Trophoblast cell (in vitro differentiated cells and primary cell): Measurements from ENCODE around the gene TRIP6.

Experiments used
- DNase-seq, 2 donors: peaks; one replicate each; pipeline ENCODE4 v3.0.0-alpha.2; 2016
- H2AFZ ChIP-seq: 2 replicates; pipeline ENCODE4 v1.6.1; 2013; ENCODE audit warnings: low read length, moderate library complexity, mild to moderate bottlenecking; ENCODE audit not compliant: insufficient read depth, poor library complexity
- H2AK5ac ChIP-seq: 2 replicates; pipeline ENCODE4 v1.6.1; 2013; ENCODE audit warnings: mild to moderate bottlenecking, low read length
- H2BK120ac ChIP-seq: 2 replicates; pipeline ENCODE4 v1.6.1; 2013; ENCODE audit warnings: low read length, mild to moderate bottlenecking, moderate library complexity; ENCODE audit not compliant: insufficient read depth, poor library complexity
- H2BK12ac ChIP-seq: 2 replicates; pipeline ENCODE4 v1.6.1; 2013; ENCODE audit warnings: mild to moderate bottlenecking, low read length, moderate library complexity
- H2BK5ac ChIP-seq: 2 replicates; pipeline ENCODE4 v1.6.1; 2013; ENCODE audit warnings: low read length, low read depth, moderate library complexity, mild to moderate bottlenecking; ENCODE audit not compliant: poor library complexity
- H3K14ac ChIP-seq: 2 replicates; pipeline ENCODE4 v1.6.1; 2013; ENCODE audit warnings: mild to moderate bottlenecking, low read length
- H3K18ac ChIP-seq: 2 replicates; pipeline ENCODE4 v1.6.1; 2013; ENCODE audit warnings: mild to moderate bottlenecking, low read length
- H3K23ac ChIP-seq: 2 replicates; pipeline ENCODE4 v1.6.1; 2013; ENCODE audit warnings: low read length
- H3K27ac ChIP-seq: 2 replicates; pipeline ENCODE4 v1.5.1; 2013; ENCODE audit warnings: low read depth, mild to moderate bottlenecking, inconsistent platforms, low read length, moderate library complexity
- H3K27me3 ChIP-seq: 2 replicates; pipeline ENCODE4 v1.6.1; 2013; ENCODE audit warnings: inconsistent platforms, mild to moderate bottlenecking, low read length, moderate library complexity; ENCODE audit not compliant: insufficient read depth
- H3K36me3 ChIP-seq, 2 experiments: 1 replicate in 1 of 2; 2 replicates in 1 of 2; pipeline ENCODE4 v1.6.1; 2013; ENCODE audit warnings: low read length in 2 of 2, mild to moderate bottlenecking in 2 of 2, moderate library complexity in 1 of 2; ENCODE audit not compliant: insufficient read depth in 2 of 2, control insufficient read depth in 1 of 2
- H3K4ac ChIP-seq: 2 replicates; pipeline ENCODE4 v1.6.1; 2013; ENCODE audit warnings: low read depth, mild to moderate bottlenecking, low read length, moderate library complexity
- H3K4me1 ChIP-seq, 2 experiments: 1 replicate in 1 of 2; 2 replicates in 1 of 2; pipeline ENCODE4 v1.6.1; 2013; ENCODE audit warnings: low read length in 2 of 2, mild to moderate bottlenecking in 2 of 2, moderate library complexity in 1 of 2; ENCODE audit not compliant: insufficient read depth in 2 of 2, control insufficient read depth in 1 of 2
- H3K4me2 ChIP-seq: 2 replicates; pipeline ENCODE4 v1.6.1; 2013; ENCODE audit warnings: inconsistent platforms, mild to moderate bottlenecking, low read length, moderate library complexity
- H3K4me3 ChIP-seq: 2 replicates; pipeline ENCODE4 v1.5.1; 2013; ENCODE audit warnings: mild to moderate bottlenecking, low read depth, low read length, inconsistent platforms
- H3K79me1 ChIP-seq: one replicate; pipeline ENCODE4 v1.6.1; 2013; ENCODE audit warnings: low read length
- H3K79me2 ChIP-seq: 2 replicates; pipeline ENCODE4 v1.6.1; 2013; ENCODE audit warnings: low read length, mild to moderate bottlenecking; ENCODE audit not compliant: control insufficient read depth, insufficient read depth, poor library complexity
- H3K9ac ChIP-seq: 2 replicates; pipeline ENCODE4 v1.6.1; 2013; ENCODE audit warnings: mild to moderate bottlenecking, low read length
- H3K9me3 ChIP-seq: 2 replicates; pipeline ENCODE4 v1.6.1; 2013; ENCODE audit warnings: low read depth, mild to moderate bottlenecking, control low read depth, inconsistent platforms, low read length; ENCODE audit not compliant: insufficient read depth
- H4K12ac ChIP-seq: 2 replicates; pipeline ENCODE4 v1.6.1; 2013; ENCODE audit warnings: low read depth, mild to moderate bottlenecking, low read length, moderate library complexity
- H4K8ac ChIP-seq: 2 replicates; pipeline ENCODE4 v1.6.1; 2013; ENCODE audit warnings: low read depth, mild to moderate bottlenecking, low read length, moderate library complexity
- H4K91ac ChIP-seq: one replicate; pipeline ENCODE4 v1.6.1; 2013; ENCODE audit warnings: low read depth, mild to moderate bottlenecking, low read length, moderate library complexity
- WGBS: extraction: QIAGEN DNeasy Blood & Tissue Kit; methylation state at CpG from one replicate; pipeline ENCODE4 v1.1.7; 2013; ENCODE audit warnings: missing lambda C conversion rate; ENCODE audit not compliant: insufficient read length, insufficient coverage; ENCODE audit errors: extremely low coverage; 5-methylcytosine and 5-hydroxymethylcytosine counted together

Gene TRIP6

GRCh38 chr7:100885440-100886141 is 18.4 kb downstream of the TRIP6 start:
- no peaks in the 10 kb centered on the region for H3K27me3 ChIP-seq
- no peak overlapping the region for H3K4me3 ChIP-seq
- no peak overlapping the region for H4K8ac ChIP-seq
- DNase-seq, result no peak
- no peak overlapping the region for H3K27ac ChIP-seq
- H2BK12ac ChIP-seq, result no peak overlapping the region
- peaks cover 11% of the 10 kb centered on the region for H3K79me2 ChIP-seq
- H3K18ac ChIP-seq, result no peak overlapping the region
- H2AK5ac ChIP-seq, result no peak overlapping the region
- H3K9ac ChIP-seq, result no peak overlapping the region
- H3K4me2 ChIP-seq, result no peak overlapping the region
- peaks cover 77 to 81% of the 10 kb centered on the region in 2 experiments for H3K36me3 ChIP-seq
- WGBS, result no CpG with 5 or more reads among the region's 22 CpGs
- H2BK5ac ChIP-seq, result no peak overlapping the region
- no peak overlapping the region for H3K23ac ChIP-seq
- H2BK120ac ChIP-seq, result no peak overlapping the region
- peaks cover 12% of the 10 kb centered on the region for H3K79me1 ChIP-seq
- no peak overlapping the region for H4K91ac ChIP-seq
- H3K14ac ChIP-seq, result no peak overlapping the region
- H3K9me3 ChIP-seq, result no peaks in the 10 kb centered on the region
- H2AFZ ChIP-seq, result no peak overlapping the region
- peaks cover 0 to 8% of the 10 kb centered on the region in 2 experiments for H3K4me1 ChIP-seq
- no peak overlapping the region for H4K12ac ChIP-seq
- H3K4ac ChIP-seq, result no peak overlapping the region

GRCh38 chr7:100886142-100886935 is 19.2 kb downstream of the TRIP6 start:
- Histone ChIP-seq H3K79me1 (peaks cover 20% of the 10 kb centered on the region), H3K4me3 (no peak overlapping the region), H3K79me2 (peaks cover 17% of the 10 kb centered on the region), H2BK120ac (no peak overlapping the region), H4K91ac (no peak overlapping the region), H4K12ac (no peak overlapping the region), H2AK5ac (no peak overlapping the region), H3K23ac (no peak overlapping the region), H3K27me3 (no peaks in the 10 kb centered on the region), H3K36me3 (peaks cover 72 to 75% of the 10 kb centered on the region in 2 experiments), H3K14ac (no peak overlapping the region), H3K4me2 (no peak overlapping the region), H2BK5ac (no peak overlapping the region), H4K8ac (no peak overlapping the region), H2BK12ac (no peak overlapping the region), H3K4ac (no peak overlapping the region), H2AFZ (no peak overlapping the region), H3K27ac (no peak overlapping the region), H3K4me1 (peaks cover 7 to 16% of the 10 kb centered on the region in 2 experiments), H3K18ac (no peak overlapping the region), H3K9ac (no peak overlapping the region), H3K9me3 (no peaks in the 10 kb centered on the region)
- no peak for DNase-seq
- no CpG with 5 or more reads among the region's 27 CpGs for WGBS

- no peak overlapping the region for H2BK12ac ChIP-seq
- no peak overlapping the region for H3K18ac ChIP-seq
- no peaks in the 10 kb centered on the region for H3K9me3 ChIP-seq
- no peak overlapping the region for H3K23ac ChIP-seq
- H3K27me3 ChIP-seq, result no peaks in the 10 kb centered on the region
- peaks cover 23% of the 10 kb centered on the region for H3K79me1 ChIP-seq
- no peak overlapping the region for H4K8ac ChIP-seq
- no CpG with 5 or more reads among the region's 25 CpGs for WGBS
- peaks cover 17% of the 10 kb centered on the region for H3K79me2 ChIP-seq
- peaks cover 67 to 68% of the 10 kb centered on the region in 2 experiments for H3K36me3 ChIP-seq
- H2BK5ac ChIP-seq, result no peak overlapping the region
- DNase-seq, result no peak
- no peak overlapping the region for H3K14ac ChIP-seq
- peaks cover 10 to 21% of the 10 kb centered on the region in 2 experiments for H3K4me1 ChIP-seq
- no peak overlapping the region for H2AFZ ChIP-seq
- H2AK5ac ChIP-seq, result no peak overlapping the region
- H3K4ac ChIP-seq, result no peak overlapping the region
- no peak overlapping the region for H2BK120ac ChIP-seq
- no peak overlapping the region for H4K91ac ChIP-seq
- H3K4me3 ChIP-seq, result no peak overlapping the region
- H3K27ac ChIP-seq, result no peak overlapping the region
- H4K12ac ChIP-seq, result no peak overlapping the region
- H3K9ac ChIP-seq, result no peak overlapping the region
- no peak overlapping the region for H3K4me2 ChIP-seq
Observed at GRCh38 chr7:100886936-100887515, 19.8 kb downstream of the TRIP6 start.

DNA sequence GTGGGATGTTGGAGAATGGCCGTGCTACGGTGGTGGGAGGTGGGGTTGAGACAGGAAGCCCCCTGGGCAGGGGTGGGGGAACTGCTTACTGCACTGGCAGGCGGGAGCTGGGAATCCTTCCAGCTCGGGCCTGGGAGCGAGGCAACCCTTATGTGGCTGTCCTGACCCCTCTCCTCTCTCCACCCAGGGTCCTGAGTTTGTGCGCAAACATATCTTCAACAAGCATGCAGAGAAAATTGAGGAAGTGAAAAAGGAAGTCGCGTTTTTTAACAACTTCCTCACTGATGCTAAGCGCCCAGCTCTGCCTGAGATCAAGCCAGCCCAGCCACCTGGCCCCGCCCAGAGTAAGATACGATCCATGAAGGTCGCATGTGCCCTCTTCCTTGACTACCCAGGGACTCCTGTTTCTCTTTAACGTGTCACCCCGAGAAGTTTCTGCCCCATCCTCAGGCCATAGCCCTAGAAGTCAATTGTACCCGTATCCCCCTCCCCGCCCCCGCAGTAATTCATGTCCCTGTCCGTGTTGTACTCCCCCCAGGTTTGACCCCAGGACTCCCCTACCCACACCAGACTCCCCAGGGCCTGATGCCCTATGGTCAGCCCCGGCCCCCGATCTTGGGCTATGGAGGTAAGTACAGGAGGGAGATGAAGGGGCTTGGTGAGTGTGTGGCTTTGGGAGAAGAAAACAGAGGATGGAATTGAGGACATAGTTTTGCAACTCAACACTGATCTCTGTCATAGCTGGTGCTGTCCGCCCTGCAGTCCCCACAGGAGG is 20.5 kb downstream of the TRIP6 start:
- Histone ChIP-seq H2BK12ac (no peak overlapping the region), H3K4ac (no peak overlapping the region), H3K18ac (no peak overlapping the region), H3K36me3 (peaks cover 66 to 68% of the 10 kb centered on the region in 2 experiments), H3K79me2 (peaks cover 17% of the 10 kb centered on the region), H2BK120ac (no peak overlapping the region), H4K91ac (no peak overlapping the region), H3K14ac (no peak overlapping the region), H2AFZ (no peak overlapping the region), H3K9me3 (no peaks in the 10 kb centered on the region), H3K27me3 (no peaks in the 10 kb centered on the region), H3K4me1 (peaks cover 13 to 25% of the 10 kb centered on the region in 2 experiments), H3K4me2 (no peak overlapping the region), H3K79me1 (peaks cover 24% of the 10 kb centered on the region), H3K9ac (no peak overlapping the region), H4K12ac (no peak overlapping the region), H3K23ac (no peak overlapping the region), H3K27ac (no peak overlapping the region), H2BK5ac (no peak overlapping the region), H4K8ac (no peak overlapping the region), H3K4me3 (no peak overlapping the region), H2AK5ac (no peak overlapping the region)
- no CpG with 5 or more reads among the region's 21 CpGs for WGBS
- peak in 1 of 2 donors; percentile 29 for DNase-seq
